Rectal smooth muscle tissue (tissue), 1 donor: ENCODE results near the gene CNTNAP5.

ENCODE experiments used
- H3K27ac ChIP-seq: one replicate; pipeline ENCODE4 v1.7.0; 2013; ENCODE audit warnings: low read depth, low read length, inconsistent platforms
- H3K27me3 ChIP-seq: one replicate; pipeline ENCODE4 v1.7.0; 2013; ENCODE audit warnings: low read length; ENCODE audit not compliant: control insufficient read depth, insufficient read depth
- H3K36me3 ChIP-seq: one replicate; pipeline ENCODE4 v1.7.0; 2013; ENCODE audit warnings: low read length; ENCODE audit not compliant: control insufficient read depth, insufficient read depth
- H3K4me1 ChIP-seq: one replicate; pipeline ENCODE4 v1.7.0; 2013; ENCODE audit warnings: low read length; ENCODE audit not compliant: control insufficient read depth, insufficient read depth
- H3K4me3 ChIP-seq: one replicate; pipeline ENCODE4 v1.7.0; 2013; ENCODE audit warnings: low read length
- H3K9ac ChIP-seq: one replicate; pipeline ENCODE4 v1.7.0; 2013; ENCODE audit warnings: low read length

CNTNAP5 gene

DNA sequence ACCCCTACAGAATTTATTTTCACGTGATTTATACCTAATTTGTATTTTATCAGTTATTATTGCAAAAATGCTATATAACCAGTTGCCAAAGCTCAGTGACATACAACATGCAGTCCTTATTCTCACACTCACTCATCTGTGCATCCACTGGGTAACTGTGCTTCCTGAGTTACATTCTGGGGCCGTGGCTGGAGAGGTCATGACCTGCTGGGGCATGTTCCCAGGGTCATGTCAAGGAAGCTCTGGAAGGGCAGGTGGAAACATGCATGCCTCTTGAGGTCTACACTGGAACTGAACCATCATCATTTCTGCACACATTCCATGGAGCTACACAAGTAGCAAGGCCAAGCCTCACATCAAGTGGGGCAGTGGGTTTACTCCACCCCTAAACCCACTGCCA is 715.5 kb downstream of the CNTNAP5 start:
- no peak overlapping the region for H3K9ac ChIP-seq
- H3K4me3 ChIP-seq: no peak overlapping the region
- no peaks in the 10 kb centered on the region for H3K27me3 ChIP-seq

DNA sequence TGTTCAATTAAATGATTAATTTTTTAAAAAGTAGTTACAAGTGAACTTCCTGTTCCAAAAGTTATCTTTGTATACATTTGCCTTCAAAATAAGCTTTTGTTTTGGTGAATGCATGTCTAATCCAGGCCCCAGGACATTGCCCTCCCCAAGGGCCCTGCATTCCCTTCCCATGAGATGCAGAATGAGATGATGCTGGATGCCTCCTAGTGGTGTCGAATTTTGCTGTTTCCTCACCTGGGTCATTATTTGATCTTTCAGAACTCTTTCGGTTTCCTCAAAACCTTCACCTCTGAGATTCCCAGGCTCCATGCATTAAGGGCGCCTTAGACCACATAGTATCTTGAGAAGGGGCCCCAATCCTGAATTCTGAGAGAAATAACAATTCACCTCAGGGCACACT is 728.8 kb downstream of the CNTNAP5 start:
- Histone ChIP-seq H3K27ac (no peak overlapping the region), H3K9ac (no peak overlapping the region), H3K27me3 (no peaks in the 10 kb centered on the region), H3K4me1 (no peaks in the 10 kb centered on the region), H3K36me3 (peaks cover 2% of the 10 kb centered on the region), H3K4me3 (no peak overlapping the region)

More for the DNA sequence above, 715.5 kb downstream of the CNTNAP5 start:
- no peaks in the 10 kb centered on the region for H3K36me3 ChIP-seq
- no peaks in the 10 kb centered on the region for H3K4me1 ChIP-seq
- H3K27ac ChIP-seq: no peak overlapping the region

DNA sequence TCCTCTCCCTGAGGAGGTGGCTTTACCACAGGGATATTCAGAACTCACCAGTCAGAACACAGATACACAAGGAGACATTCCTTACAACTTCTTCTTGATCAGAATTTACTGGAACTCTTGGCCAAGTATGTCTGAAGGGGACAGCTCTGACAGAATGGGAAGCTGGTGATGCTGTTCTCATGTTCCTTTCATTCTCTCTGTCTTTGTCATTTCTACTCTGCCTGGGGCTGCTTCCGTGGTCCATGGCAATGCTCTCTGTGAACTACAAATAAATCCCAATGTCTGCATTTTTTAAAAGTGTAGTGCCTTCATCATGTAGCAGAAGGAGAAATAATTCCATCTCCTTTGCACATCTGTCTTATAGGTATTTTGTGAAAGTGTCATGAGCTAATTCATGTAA is 730.3 kb downstream of the CNTNAP5 start:
- H3K36me3 ChIP-seq: peaks cover 2% of the 10 kb centered on the region
- H3K4me3 ChIP-seq: no peak overlapping the region
- H3K9ac ChIP-seq: no peak overlapping the region
- H3K27me3 ChIP-seq: no peaks in the 10 kb centered on the region
- no peak overlapping the region for H3K27ac ChIP-seq
- H3K4me1 ChIP-seq: no peaks in the 10 kb centered on the region

DNA sequence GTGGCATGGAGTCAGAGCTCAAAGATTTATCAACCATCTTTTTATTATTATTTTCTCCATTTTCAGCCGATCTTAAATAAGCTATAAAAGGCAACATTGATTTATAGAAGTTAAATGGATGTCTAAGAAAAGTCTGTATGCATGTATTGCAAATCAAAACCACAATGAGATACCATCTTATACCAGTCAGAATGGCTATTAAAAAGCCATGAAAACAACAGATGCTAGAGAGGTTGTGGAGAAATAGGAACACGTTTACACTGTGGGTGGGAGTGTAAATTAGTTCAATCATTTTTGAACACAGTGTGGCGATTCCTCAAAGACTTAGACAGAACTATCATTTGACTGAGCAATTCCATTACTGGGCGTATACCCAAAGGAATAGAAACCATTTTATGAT is 731.0 kb downstream of the CNTNAP5 start:
- Histone ChIP-seq H3K9ac (no peak overlapping the region), H3K4me1 (no peaks in the 10 kb centered on the region), H3K27ac (no peak overlapping the region), H3K4me3 (no peak overlapping the region), H3K27me3 (no peaks in the 10 kb centered on the region), H3K36me3 (peaks cover 2% of the 10 kb centered on the region)

DNA sequence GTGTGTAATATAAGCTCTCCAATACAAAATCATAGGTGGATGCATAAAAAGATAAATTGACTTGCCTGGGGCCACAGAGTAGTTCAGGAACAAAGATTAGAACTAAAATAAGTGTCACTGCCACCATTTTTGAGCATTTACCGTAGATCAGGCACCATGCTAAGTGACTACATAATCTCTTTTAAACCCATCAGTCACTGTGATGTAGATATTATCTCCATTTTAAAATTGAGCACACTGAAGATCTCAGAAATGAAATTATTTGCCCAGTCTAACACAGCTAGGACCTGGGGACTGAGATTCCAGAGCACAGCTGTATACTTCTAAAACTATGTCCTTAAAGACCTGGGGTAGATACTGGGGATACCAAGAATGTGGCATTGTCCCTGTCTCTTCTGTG is 737.3 kb downstream of the CNTNAP5 start:
- no peak overlapping the region for H3K4me3 ChIP-seq
- H3K36me3 ChIP-seq: no peaks in the 10 kb centered on the region
- no peak overlapping the region for H3K9ac ChIP-seq
- H3K27ac ChIP-seq: no peak overlapping the region
- H3K4me1 ChIP-seq: no peaks in the 10 kb centered on the region
- no peaks in the 10 kb centered on the region for H3K27me3 ChIP-seq

DNA sequence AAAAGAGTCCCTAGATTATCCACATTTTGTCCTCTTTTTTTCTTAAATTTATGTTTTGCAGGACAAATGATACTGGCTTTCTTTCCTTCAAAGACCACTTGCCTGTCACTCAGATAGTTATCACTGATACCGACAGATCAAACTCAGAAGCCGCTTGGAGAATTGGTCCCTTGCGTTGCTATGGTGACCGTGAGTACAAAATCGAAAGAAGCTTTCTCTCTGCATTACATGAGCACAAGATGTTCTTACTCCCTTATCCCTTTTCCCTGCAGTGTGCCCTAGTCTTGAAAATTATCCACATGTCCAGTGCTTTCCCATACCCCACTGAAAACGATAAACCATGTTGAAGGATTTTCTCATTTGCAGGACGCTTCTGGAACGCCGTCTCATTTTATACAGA is 738.5 kb downstream of the CNTNAP5 start:
- no peak overlapping the region for H3K27ac ChIP-seq
- H3K4me3 ChIP-seq: no peak overlapping the region
- no peaks in the 10 kb centered on the region for H3K36me3 ChIP-seq
- no peak overlapping the region for H3K9ac ChIP-seq
- no peaks in the 10 kb centered on the region for H3K4me1 ChIP-seq
- H3K27me3 ChIP-seq: no peaks in the 10 kb centered on the region

DNA sequence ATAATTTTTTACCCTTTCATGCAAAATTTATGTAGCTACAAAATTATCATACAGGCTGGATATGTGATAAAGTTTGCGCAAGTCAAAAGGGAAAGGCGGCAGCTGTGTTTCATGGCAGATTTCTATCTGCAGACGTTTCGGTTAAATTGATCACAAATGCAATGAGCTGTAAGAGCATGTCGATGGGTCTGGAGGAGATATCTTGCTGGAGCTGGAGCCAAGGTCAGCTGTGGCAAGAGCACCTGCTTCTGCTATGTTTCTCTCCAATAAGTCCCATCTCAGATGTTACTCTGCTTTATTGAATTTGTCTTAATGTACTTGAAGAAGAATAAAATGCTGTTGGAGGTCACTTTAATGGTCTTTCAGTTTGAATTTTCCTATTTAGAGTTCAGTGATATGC is 749.7 kb downstream of the CNTNAP5 start:
- no peaks in the 10 kb centered on the region for H3K27me3 ChIP-seq
- no peaks in the 10 kb centered on the region for H3K36me3 ChIP-seq
- H3K4me3 ChIP-seq: no peak overlapping the region
- H3K27ac ChIP-seq: no peak overlapping the region
- no peak overlapping the region for H3K9ac ChIP-seq
- H3K4me1 ChIP-seq: no peaks in the 10 kb centered on the region

DNA sequence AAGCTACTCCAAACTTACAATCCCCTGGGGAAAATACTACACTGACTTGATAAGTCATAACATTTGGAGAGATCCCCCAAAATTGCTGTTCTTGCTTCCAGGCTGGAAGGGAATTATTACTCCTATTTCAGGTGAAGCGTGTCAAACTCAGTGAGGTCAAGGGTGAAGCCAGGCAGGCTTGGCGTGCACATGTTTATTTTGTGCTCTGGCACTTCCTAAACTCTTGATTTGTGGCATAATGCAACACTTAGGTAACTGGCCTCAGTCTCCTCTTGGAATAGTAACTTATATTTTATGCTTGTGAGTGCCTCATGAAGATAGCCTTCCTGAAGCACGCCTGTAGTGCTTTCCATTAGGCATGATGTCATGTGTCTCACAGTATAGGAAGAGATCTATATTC is 751.2 kb downstream of the CNTNAP5 start:
- no peaks in the 10 kb centered on the region for H3K27me3 ChIP-seq
- H3K27ac ChIP-seq: no peak overlapping the region
- H3K4me1 ChIP-seq: no peaks in the 10 kb centered on the region
- no peak overlapping the region for H3K9ac ChIP-seq
- H3K36me3 ChIP-seq: no peaks in the 10 kb centered on the region
- H3K4me3 ChIP-seq: no peak overlapping the region

DNA sequence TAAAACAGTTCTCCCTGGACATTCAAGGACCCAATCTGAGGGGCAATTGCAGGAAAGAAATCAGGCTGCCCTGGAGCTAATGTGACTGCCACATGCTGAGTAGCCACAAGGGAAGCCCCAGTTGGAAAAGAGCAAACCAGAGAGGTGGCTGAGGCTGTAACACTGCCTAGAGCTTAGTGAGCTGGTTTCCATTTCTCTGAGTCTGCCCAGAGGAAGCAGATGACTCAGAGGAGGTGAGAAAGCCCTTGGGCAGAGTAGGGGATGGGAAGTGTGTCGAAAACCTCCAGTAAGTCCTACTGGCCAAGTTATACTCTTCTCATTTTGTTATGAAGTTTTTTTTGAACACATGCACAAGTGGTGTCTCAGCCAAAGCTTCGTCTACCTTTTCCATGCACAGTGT is 753.0 kb downstream of the CNTNAP5 start:
- Histone ChIP-seq H3K27me3 (no peaks in the 10 kb centered on the region), H3K36me3 (no peaks in the 10 kb centered on the region), H3K4me3 (no peak overlapping the region), H3K9ac (no peak overlapping the region), H3K4me1 (no peaks in the 10 kb centered on the region), H3K27ac (no peak overlapping the region)

DNA sequence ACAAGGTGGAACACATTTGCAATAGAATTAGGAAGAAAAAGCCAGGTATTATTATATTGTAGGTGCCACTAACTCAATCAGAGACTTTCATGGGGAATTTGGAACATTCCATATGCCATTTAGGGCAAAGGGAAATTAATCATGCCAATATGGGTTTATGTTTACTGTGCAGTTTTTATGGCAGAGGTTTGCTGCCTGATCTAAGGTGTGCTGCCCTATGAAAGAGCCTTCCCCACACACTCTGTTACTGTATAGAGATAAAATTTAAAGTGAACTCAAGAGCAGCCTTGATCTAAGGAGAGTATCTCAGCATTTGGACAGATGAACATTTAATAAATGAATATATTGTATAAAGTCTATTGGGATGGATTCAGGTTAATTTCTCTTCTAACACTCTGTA is 771.6 kb downstream of the CNTNAP5 start:
- Histone ChIP-seq H3K27ac (no peak overlapping the region), H3K4me1 (no peaks in the 10 kb centered on the region), H3K27me3 (no peaks in the 10 kb centered on the region), H3K36me3 (no peaks in the 10 kb centered on the region), H3K4me3 (no peak overlapping the region), H3K9ac (no peak overlapping the region)

DNA sequence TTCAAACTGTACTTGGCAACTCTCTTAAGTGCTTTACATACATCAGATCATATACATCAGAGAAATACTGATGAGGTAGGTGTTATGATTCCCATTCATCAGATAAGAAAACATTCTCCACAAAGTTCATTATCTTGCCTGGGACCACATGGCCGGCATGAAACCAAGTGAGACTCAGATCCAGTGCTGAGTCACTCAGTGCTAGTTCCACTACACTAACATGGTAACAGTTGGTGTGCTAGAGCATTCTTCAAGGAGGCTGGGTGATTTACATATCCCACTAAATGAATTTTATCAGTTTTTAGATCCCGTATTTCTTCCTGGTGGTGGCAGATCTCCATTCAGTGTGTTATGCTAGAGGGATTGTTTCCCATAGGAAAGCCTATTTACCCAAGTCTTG is 772.0 kb downstream of the CNTNAP5 start:
- no peak overlapping the region for H3K4me3 ChIP-seq
- H3K27ac ChIP-seq: no peak overlapping the region
- H3K4me1 ChIP-seq: no peaks in the 10 kb centered on the region
- no peaks in the 10 kb centered on the region for H3K36me3 ChIP-seq
- H3K27me3 ChIP-seq: no peaks in the 10 kb centered on the region
- no peak overlapping the region for H3K9ac ChIP-seq

DNA sequence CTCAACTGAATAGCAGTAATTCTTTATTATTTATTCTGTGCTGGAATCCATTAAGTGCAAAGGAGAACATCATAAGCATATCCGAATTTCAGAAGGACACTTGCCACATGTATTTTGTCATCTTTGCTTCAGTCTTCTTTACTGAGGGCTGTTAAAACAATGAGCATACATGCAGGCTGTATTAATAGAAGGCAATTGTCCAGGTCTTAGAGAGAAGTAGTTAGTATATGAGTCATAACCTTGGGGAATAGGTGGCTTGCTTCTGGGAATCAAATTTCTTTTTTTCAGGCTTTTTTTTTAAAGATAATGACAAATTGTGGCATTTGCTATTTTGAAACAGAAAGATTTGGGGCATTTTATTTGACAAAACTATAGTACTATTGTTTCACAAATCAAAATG is 773.5 kb downstream of the CNTNAP5 start:
- Histone ChIP-seq H3K27ac (no peak overlapping the region), H3K27me3 (no peaks in the 10 kb centered on the region), H3K36me3 (no peaks in the 10 kb centered on the region), H3K4me1 (no peaks in the 10 kb centered on the region), H3K9ac (no peak overlapping the region), H3K4me3 (no peak overlapping the region)

DNA sequence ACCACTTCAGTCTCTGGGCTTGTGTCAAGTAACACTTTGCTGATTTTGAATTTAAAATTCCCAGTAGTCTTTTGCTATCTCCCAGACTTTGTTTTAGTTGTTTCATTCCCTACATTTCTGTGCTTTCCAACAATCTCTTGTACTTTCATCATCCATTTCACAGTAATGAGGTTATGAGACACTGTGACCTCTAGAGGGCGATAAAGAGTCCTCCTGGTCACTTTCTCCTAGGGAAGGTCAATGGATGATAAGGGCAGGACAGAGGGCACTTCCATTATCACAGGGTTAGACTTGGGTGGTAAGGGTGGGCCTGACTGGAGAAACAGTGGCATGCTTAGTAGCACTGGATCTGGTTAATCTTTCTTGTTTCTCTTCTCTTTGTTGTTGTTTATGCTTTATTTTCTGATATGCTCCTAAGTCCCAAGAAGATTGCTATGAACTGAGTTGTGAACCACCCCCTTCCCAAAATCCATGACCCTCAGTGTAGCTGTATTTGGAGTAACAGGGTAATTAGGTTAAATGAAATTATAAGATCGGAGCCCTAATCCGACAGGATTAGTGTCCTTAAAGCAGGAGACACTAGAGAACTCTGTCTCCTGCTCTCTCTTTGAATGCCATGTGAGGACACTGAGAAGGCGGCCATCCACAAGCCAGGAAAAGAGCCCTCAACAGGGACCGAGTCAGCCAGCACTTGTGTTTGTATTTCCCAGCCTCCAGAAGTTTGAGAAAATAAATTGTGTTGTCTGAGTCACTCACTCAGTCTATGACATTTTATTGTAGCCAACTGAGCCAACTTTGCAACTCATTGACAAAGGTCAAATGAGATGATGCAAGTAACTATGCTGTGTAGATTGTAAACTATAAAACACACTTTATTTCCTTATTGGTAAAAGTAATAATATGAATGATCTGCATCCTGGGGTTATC is 779.2 kb downstream of the CNTNAP5 start:
- no peak overlapping the region for H3K4me3 ChIP-seq
- no peaks in the 10 kb centered on the region for H3K4me1 ChIP-seq
- no peaks in the 10 kb centered on the region for H3K27me3 ChIP-seq
- H3K27ac ChIP-seq: no peak overlapping the region
- no peaks in the 10 kb centered on the region for H3K36me3 ChIP-seq
- no peak overlapping the region for H3K9ac ChIP-seq
